ENCODE data around the gene WDFY4. TPM values are rescaled to one million over a fixed set of nuclear protein-coding genes. Genes with fewer than 3 reads are reported as not detected.

Gene WDFY4
- total and polyA plus RNA-seq, 2 of the 4 experiments (the other 2 are of a cell fraction), result not detected

GRCh38 chr10:48947690-48948469, 263.2 kb downstream of the WDFY4 start:
- TF ChIP-seq BHLHE40 (IDR thresholded peaks at IDR 0.05; ENCODE audit: low read depth, low read length), result no peak
- TF ChIP-seq SMC3 (IDR thresholded peaks at IDR 0.05; ENCODE audit: low read depth, low read length), result no peak
- no peak for TF ChIP-seq FOS (IDR thresholded peaks at IDR 0.05; ENCODE audit: low read depth, low read length)
- TF ChIP-seq USF2 (IDR thresholded peaks at IDR 0.05; ENCODE audit: low read depth, low read length), result no peak
- no peak for TF ChIP-seq POLR2A (IDR thresholded peaks at IDR 0.05; ENCODE audit: low read depth, low read length)
- no peak for TF ChIP-seq CHD1 (IDR thresholded peaks at IDR 0.05; ENCODE audit: low read depth, low read length)
- TF ChIP-seq MAFK (IDR thresholded peaks at IDR 0.05; ENCODE audit: low read depth, low read length), result no peak
- no peak for TF ChIP-seq RCOR1 (IDR thresholded peaks at IDR 0.05; ENCODE audit: insufficient replicate concordance, low read length)
- no peak for TF ChIP-seq CEBPB (IDR thresholded peaks at IDR 0.05; ENCODE audit: low read depth, low read length)
- TF ChIP-seq RFX5 (IDR thresholded peaks at IDR 0.05; ENCODE audit: low read depth, low read length), result no peak
- TF ChIP-seq MXI1 (IDR thresholded peaks at IDR 0.05; ENCODE audit: borderline replicate concordance, low read depth, low read length), result no peak
- H2BK120ac ChIP-seq (ENCODE audit: low read depth, low read length), result no peak overlapping the region
- no peak overlapping the region for H3K4me2 ChIP-seq (ENCODE audit: low read depth, low read length)
- no peak overlapping the region for H4K8ac ChIP-seq (ENCODE audit: low read depth in 2 of 2, low read length in 2 of 2)
- no peak overlapping the region for H3K23ac ChIP-seq (ENCODE audit: low read depth, low read length)
- H3K9me3 ChIP-seq (ENCODE audit: control insufficient read depth, insufficient read depth, low read length), result no peaks in the 10 kb centered on the region
- dilution Hi-C loops (cut with HindIII; ENCODE audit: low sequenced_read_pairs, unreplicated experiment), result no loop called here
- ATAC-seq (ENCODE audit: low read depth), result no peak
- H2BK15ac ChIP-seq (ENCODE audit: low read depth, low read length), result no peak overlapping the region
- intact Hi-C loops (cut with micrococcal nuclease), result no loop called here
- H3K14ac ChIP-seq (replicated peaks; ENCODE audit: low read depth, low read length), result no peak overlapping the region
- no peaks in the 10 kb centered on the region for H3K79me1 ChIP-seq (ENCODE audit: low read depth in 1 of 2, low read length in 2 of 2)
- H4K20me1 ChIP-seq (ENCODE audit: insufficient read depth, low read length), result no peaks in the 10 kb centered on the region
- no peaks in the 10 kb centered on the region for H3K9me1 ChIP-seq (ENCODE audit: insufficient read depth, low read length)
- WGBS, 2 experiments (ENCODE audit: extremely low coverage in 2 of 2, insufficient read length in 1 of 2), result no CpG with 5 or more reads among the region's 10 CpGs
- in situ Hi-C loops (cut with MboI; ENCODE audit: low sequenced_read_pairs), result no loop called here
- no peak overlapping the region for H2AK9ac ChIP-seq (replicated peaks; ENCODE audit: low read depth, low read length, poor library complexity)
- POLR2A ChIA-PET (ENCODE audit: unreplicated experiment), result no interaction called here
- no peaks in the 10 kb centered on the region for H3K36me3 ChIP-seq (ENCODE audit: control insufficient read depth, insufficient read depth, low read length)
- no peak overlapping the region for H2AK5ac ChIP-seq (ENCODE audit: low read depth, low read length)
- no peak for DNase-seq
- CTCF ChIA-PET, result no interaction called here
- H2AFZ ChIP-seq (replicated peaks; ENCODE audit: low read length, poor library complexity), result no peak overlapping the region
- H3K4me3 ChIP-seq (ENCODE audit: insufficient read depth, low read depth, low read length), result no peak overlapping the region
- H2BK20ac ChIP-seq (ENCODE audit: low read depth, low read length), result no peak overlapping the region
- no peaks in the 10 kb centered on the region for H3K4me1 ChIP-seq (ENCODE audit: control insufficient read depth, insufficient read depth, low read length)
- H3K27ac ChIP-seq (ENCODE audit: insufficient read depth, low read length), result no peak overlapping the region
- peaks cover 7% of the 10 kb centered on the region for H3K27me3 ChIP-seq (ENCODE audit: control insufficient read depth, insufficient read depth, low read length)
- no peak overlapping the region for H3K4ac ChIP-seq (ENCODE audit: low read depth, low read length)
- H3K18ac ChIP-seq (ENCODE audit: low read depth, low read length), result no peak overlapping the region
- no peak overlapping the region for H3K9ac ChIP-seq (ENCODE audit: low read depth, low read length)
- no peak overlapping the region for H4K5ac ChIP-seq (ENCODE audit: low read depth, low read length)
- no peak overlapping the region for H3K56ac ChIP-seq (ENCODE audit: extremely low read depth, insufficient read depth, low read length)
- BruUV-seq (replicated peaks), result no TSS peak
- no peak overlapping the region for H2BK5ac ChIP-seq (ENCODE audit: low read depth, low read length, poor library complexity, severe bottlenecking)
- no peak overlapping the region for H4K91ac ChIP-seq (ENCODE audit: insufficient read depth, low read depth, low read length)

Data from IMR-90 (cell line).